ENCODE results near the gene FOXD4L6. TPM values are rescaled to one million over a fixed set of nuclear protein-coding genes. Genes with fewer than 3 reads are reported as not detected.
"Not testable (repeated sequence)": the region's sequence is repeated elsewhere in the genome, so short reads cannot be mapped to it uniquely, and the experiment has no call there.

The FOXD4L6 gene
- total RNA-seq, 1 donor from 2014 or later: not detected

GRCh38 chr9:41088450-41089059, 39.9 kb downstream of the FOXD4L6 start:
- not testable (repeated sequence) for H3K9me3 ChIP-seq (ENCODE audit: low read depth); H3K9ac ChIP-seq; H3K4me1 ChIP-seq; H3K27me3 Mint-ChIP-seq (ENCODE audit: insufficient read depth, low read depth); H3K4me3 ChIP-seq; DNase-seq (ENCODE audit: low spot score); H3K27ac ChIP-seq; H3K9me3 Mint-ChIP-seq; H3F3A ChIP-seq (ENCODE audit: low read depth); H3K36me3 ChIP-seq; H3K27ac Mint-ChIP-seq; H2AFZ ChIP-seq (replicated peaks); H3K4me1 Mint-ChIP-seq; H3K79me2 ChIP-seq (ENCODE audit: low read depth); H4K20me1 ChIP-seq (ENCODE audit: low read depth); H3K4me3 Mint-ChIP-seq; H3K36me3 Mint-ChIP-seq; H3K4me2 ChIP-seq
- TF ChIP-seq CTCF (IDR thresholded peaks at IDR 0.05): peak; percentile 47
- H3K27me3 ChIP-seq: peaks cover 87% of the 10 kb centered on the region

GRCh38 chr9:41087929-41088328, 40.6 kb downstream of the FOXD4L6 start:
- not testable (repeated sequence) for H3K9ac ChIP-seq; H3K4me3 Mint-ChIP-seq; DNase-seq (ENCODE audit: low spot score); H3K9me3 Mint-ChIP-seq; H3K4me2 ChIP-seq; H3K36me3 Mint-ChIP-seq; H3K27ac Mint-ChIP-seq; H3F3A ChIP-seq (ENCODE audit: low read depth); H3K9me3 ChIP-seq (ENCODE audit: low read depth); H3K4me3 ChIP-seq; H2AFZ ChIP-seq (replicated peaks); H3K27ac ChIP-seq; H3K36me3 ChIP-seq; H3K4me1 Mint-ChIP-seq; H4K20me1 ChIP-seq (ENCODE audit: low read depth); H3K27me3 Mint-ChIP-seq (ENCODE audit: insufficient read depth, low read depth); H3K4me1 ChIP-seq; H3K79me2 ChIP-seq (ENCODE audit: low read depth)
- H3K27me3 ChIP-seq: peaks cover 86% of the 10 kb centered on the region

- H3K27ac ChIP-seq: not testable (repeated sequence)
- H3K27me3 ChIP-seq: peaks cover 89% of the 10 kb centered on the region
Observed at GRCh38 chr9:41087157-41087780, 41.2 kb downstream of the FOXD4L6 start.

GRCh38 chr9:41086685-41087084, 41.8 kb downstream of the FOXD4L6 start:
- not testable (repeated sequence) for H3K9me3 Mint-ChIP-seq; H3K9ac ChIP-seq; H3K36me3 Mint-ChIP-seq; H3K4me2 ChIP-seq; H3K4me3 ChIP-seq; H2AFZ ChIP-seq (replicated peaks); H3K27me3 Mint-ChIP-seq (ENCODE audit: insufficient read depth, low read depth); H3K4me1 ChIP-seq; H3F3A ChIP-seq (ENCODE audit: low read depth); H3K4me1 Mint-ChIP-seq; H3K4me3 Mint-ChIP-seq; H3K27ac Mint-ChIP-seq; H3K9me3 ChIP-seq (ENCODE audit: low read depth); H4K20me1 ChIP-seq (ENCODE audit: low read depth); H3K27ac ChIP-seq; H3K79me2 ChIP-seq (ENCODE audit: low read depth); H3K36me3 ChIP-seq; DNase-seq (ENCODE audit: low spot score)
- H3K27me3 ChIP-seq: peaks cover 93% of the 10 kb centered on the region

More at GRCh38 chr9:41087157-41087780, 41.2 kb downstream of the FOXD4L6 start:
- DNase-seq (ENCODE audit: low spot score); H3K79me2 ChIP-seq (ENCODE audit: low read depth); H3K4me1 Mint-ChIP-seq; H3F3A ChIP-seq (ENCODE audit: low read depth); H3K36me3 ChIP-seq; H3K4me1 ChIP-seq; H3K36me3 Mint-ChIP-seq; H3K27me3 Mint-ChIP-seq (ENCODE audit: insufficient read depth, low read depth); H3K4me3 ChIP-seq; H3K9ac ChIP-seq; H3K9me3 ChIP-seq (ENCODE audit: low read depth); H3K4me3 Mint-ChIP-seq; H3K4me2 ChIP-seq; H2AFZ ChIP-seq (replicated peaks); H3K27ac Mint-ChIP-seq; H3K9me3 Mint-ChIP-seq; H4K20me1 ChIP-seq (ENCODE audit: low read depth): not testable (repeated sequence)

- not testable (repeated sequence) for H3K9ac ChIP-seq; H3K36me3 ChIP-seq; H3K9me3 Mint-ChIP-seq; H3K4me2 ChIP-seq; H3K4me3 ChIP-seq; H3K4me1 Mint-ChIP-seq; H3K4me1 ChIP-seq; H3K27ac ChIP-seq; H3F3A ChIP-seq (ENCODE audit: low read depth); H4K20me1 ChIP-seq (ENCODE audit: low read depth); H3K4me3 Mint-ChIP-seq; H3K79me2 ChIP-seq (ENCODE audit: low read depth); H3K27me3 Mint-ChIP-seq (ENCODE audit: insufficient read depth, low read depth); DNase-seq (ENCODE audit: low spot score); H3K9me3 ChIP-seq (ENCODE audit: low read depth); H3K36me3 Mint-ChIP-seq; H2AFZ ChIP-seq (replicated peaks); H3K27ac Mint-ChIP-seq
- H3K27me3 ChIP-seq: peaks cover 91% of the 10 kb centered on the region
Observed at GRCh38 chr9:41086215-41086614, 42.3 kb downstream of the FOXD4L6 start.

- not testable (repeated sequence) for DNase-seq (ENCODE audit: low spot score); H3K4me2 ChIP-seq; H2AFZ ChIP-seq (replicated peaks); H3K27ac ChIP-seq; H3K36me3 ChIP-seq; H3K4me3 Mint-ChIP-seq; H3K9ac ChIP-seq; H3K9me3 Mint-ChIP-seq; H3K27me3 Mint-ChIP-seq (ENCODE audit: insufficient read depth, low read depth); H3K4me3 ChIP-seq; H3K36me3 Mint-ChIP-seq; H4K20me1 ChIP-seq (ENCODE audit: low read depth); H3K9me3 ChIP-seq (ENCODE audit: low read depth); H3K27ac Mint-ChIP-seq; H3K4me1 Mint-ChIP-seq; H3K4me1 ChIP-seq; H3F3A ChIP-seq (ENCODE audit: low read depth); H3K79me2 ChIP-seq (ENCODE audit: low read depth)
- H3K27me3 ChIP-seq: peaks cover 85% of the 10 kb centered on the region
Observed at GRCh38 chr9:41082358-41082757, 46.1 kb downstream of the FOXD4L6 start.

GRCh38 chr9:41079464-41079863, 49.0 kb downstream of the FOXD4L6 start:
- H3K4me1 Mint-ChIP-seq; H3K9me3 Mint-ChIP-seq; H3K4me1 ChIP-seq; H3K4me3 ChIP-seq; H3K36me3 Mint-ChIP-seq; H4K20me1 ChIP-seq (ENCODE audit: low read depth); H3F3A ChIP-seq (ENCODE audit: low read depth); H3K27ac Mint-ChIP-seq; H3K9me3 ChIP-seq (ENCODE audit: low read depth); H2AFZ ChIP-seq (replicated peaks); H3K4me3 Mint-ChIP-seq; H3K9ac ChIP-seq; H3K36me3 ChIP-seq; H3K27ac ChIP-seq; H3K4me2 ChIP-seq; H3K79me2 ChIP-seq (ENCODE audit: low read depth); DNase-seq (ENCODE audit: low spot score): not testable (repeated sequence)
- peaks cover 82% of the 10 kb centered on the region for H3K27me3 ChIP-seq
- H3K27me3 Mint-ChIP-seq (ENCODE audit: insufficient read depth, low read depth): peaks cover 15% of the 10 kb centered on the region

Data from neural progenitor cell (in vitro differentiated cells).